ENCODE data around the gene OGFOD3.
"Not testable (repeated sequence)": the region's sequence is repeated elsewhere in the genome, so short reads cannot be mapped to it uniquely, and the experiment has no call there.

OGFOD3 gene

GRCh38 chr17:82372249-82373071 lies 45.9 kb downstream of the OGFOD3 start:
- DNase-seq = no peak

DNA sequence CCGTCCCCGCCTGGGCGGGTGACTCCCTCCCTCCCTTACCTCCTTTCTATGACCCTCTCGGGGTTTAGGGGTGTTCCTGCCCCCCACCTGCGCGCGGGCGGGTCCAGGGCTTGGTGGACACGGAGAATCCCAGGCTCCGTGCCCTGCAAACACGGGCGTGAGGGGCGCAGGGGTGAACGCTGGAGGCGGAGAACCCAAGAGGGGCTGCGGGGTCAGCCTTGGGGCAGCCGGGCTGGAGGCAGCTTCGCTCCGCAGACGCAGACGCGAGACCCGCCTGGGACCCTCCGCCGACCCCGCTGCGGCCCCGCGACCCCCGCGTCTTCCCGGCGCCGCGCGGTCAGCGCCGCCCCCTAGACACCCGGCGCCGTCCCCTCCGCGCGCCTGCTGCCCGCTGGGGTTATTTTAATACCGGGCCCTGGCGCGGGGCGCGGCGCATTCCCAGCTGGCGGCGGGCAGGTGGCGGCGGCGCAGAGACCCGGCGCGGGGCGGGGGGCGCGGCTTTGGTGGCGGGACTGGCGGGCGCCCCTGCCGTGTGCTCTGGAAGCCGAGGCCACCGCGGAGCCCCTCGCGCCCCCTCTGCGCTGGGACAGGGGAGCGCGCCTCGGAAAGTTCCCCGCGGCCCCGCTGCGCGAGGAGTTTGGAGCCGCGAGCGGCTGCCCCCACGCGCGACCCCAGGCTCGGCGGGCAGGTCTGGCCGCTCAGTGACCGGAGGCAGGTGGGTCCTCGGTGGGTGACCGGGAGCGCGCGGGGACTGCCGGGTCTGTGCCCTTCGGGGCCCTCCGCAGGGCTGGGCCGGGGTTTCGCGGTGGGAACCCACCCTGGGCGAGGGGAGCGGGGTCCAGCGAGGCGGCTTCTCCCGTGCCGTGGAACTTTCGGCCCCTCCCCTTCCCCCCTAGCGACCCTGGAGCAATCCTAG lies 46.8 kb downstream of the OGFOD3 start, which contains the start of gene UTS2R:
UTS2R (plus strand) TSS at position 433 of the 916 bp plus-strand sequence. CDS start 2,560 bp downstream, outside the sequence.
- DNase-seq = no peak

GRCh38 chr17:82370471-82371332 lies 47.7 kb downstream of the OGFOD3 start:
- no peak for DNase-seq

DNA sequence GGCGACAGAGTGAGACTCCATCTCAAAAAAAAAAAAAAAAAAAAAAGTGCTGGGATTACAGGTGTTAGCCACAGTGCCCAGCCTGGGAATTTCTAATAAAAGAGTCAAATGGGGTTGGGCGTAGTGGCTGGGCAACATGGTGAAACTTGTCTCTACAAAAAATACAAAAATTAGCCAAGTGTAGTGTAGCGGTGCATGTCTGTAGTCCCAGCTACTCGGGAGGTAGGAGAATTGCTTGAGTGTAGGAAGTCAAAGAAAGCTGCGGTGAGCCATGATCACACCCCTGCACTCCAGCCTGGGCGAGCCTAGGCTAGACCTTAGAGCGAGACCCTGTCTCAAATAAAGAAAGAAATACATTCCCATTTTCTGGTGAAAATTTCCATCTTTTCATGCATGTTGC lies 49.2 kb downstream of the OGFOD3 start:
- DNase-seq = no peak

DNA sequence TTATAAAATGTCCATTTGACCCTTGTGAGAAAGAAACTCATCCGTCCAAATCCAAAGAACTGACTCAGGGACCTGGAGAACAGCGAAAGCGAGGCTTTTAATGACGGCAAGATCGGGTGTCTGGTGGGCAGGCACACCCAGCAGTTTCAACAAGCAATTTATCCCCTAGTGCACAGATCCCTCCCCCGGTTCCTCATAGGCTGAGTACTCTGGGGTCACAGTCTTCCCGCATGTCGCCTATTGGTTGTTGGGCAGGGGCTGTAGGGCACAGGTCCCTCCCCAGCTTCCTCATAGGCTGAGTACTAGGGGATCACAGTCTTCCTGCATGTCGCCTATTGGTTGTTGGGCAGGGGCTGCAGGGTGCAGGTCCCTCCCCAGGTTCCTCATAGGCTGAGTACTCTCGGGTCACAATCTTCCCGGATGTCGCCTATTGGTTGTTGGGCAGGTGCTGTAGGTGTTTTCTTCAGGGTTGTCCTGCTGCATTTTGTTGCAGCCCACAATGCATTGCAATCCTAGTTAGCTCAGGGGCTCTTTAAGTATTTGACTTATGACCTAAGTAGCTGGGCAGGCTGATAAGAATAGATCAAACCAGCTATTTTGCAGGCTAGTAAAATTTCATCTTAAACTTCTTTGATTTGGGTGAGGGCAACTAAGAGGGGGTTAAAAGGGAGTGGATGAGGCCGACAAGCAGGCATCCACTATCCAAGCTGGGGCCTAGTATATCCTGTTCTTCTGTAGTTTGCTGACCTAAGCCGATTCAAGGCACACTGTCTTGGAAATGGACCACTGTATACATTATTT lies 50.5 kb downstream of the OGFOD3 start:
- DNase-seq = peak; percentile 36

GRCh38 chr17:82366749-82367148 lies 51.6 kb downstream of the OGFOD3 start:
- peak; percentile 75 for DNase-seq

- DNase-seq = no peak
Observed at GRCh38 chr17:82365606-82366295, 52.6 kb downstream of the OGFOD3 start.

DNA sequence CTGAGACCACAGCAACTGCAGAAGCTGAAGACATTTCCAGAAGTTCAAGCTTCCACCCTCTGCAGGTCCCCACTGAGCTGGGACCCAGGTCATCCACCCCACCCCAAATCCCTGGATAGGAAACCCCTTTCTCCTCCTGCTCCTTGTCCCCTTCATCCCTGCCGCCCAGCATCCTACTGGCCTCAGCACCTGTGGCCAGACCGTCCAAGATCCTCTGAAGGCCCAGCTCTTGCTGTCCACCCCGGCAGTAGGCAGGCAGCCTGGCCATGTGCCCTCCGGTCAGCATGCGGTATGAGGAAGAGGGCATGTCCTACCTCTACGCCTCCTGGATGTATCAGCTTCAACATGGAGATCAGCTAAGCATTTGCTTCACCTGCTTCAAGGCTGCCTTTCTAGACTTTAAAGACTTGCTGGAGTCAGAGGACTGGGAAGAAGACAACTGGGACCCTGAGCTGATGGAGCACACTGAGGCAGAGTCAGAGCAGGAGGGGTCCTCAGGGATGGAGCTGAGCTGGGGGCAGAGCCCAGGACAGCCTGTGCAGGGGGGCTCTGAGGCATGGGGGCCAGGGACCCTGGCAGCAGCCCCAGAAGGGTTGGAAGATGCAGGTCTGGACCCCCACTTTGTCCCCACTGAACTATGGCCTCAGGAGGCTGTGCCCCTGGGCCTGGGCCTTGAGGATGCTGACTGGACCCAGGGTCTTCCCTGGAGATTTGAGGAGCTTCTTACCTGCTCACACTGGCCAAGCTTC lies 56.3 kb downstream of the OGFOD3 start:
- DNase-seq = no peak

- DNase-seq = not testable (repeated sequence)
Observed at GRCh38 chr17:82359451-82360074, 58.8 kb downstream of the OGFOD3 start.

- peak; percentile 63 for DNase-seq
Observed at GRCh38 chr17:82358465-82359350, 59.7 kb downstream of the OGFOD3 start, which contains the start of gene TEX19. Gene TEX19 (plus strand): TSS chr17:82359247. CDS start chr17:82362151, 2,904 bp downstream.

DNA sequence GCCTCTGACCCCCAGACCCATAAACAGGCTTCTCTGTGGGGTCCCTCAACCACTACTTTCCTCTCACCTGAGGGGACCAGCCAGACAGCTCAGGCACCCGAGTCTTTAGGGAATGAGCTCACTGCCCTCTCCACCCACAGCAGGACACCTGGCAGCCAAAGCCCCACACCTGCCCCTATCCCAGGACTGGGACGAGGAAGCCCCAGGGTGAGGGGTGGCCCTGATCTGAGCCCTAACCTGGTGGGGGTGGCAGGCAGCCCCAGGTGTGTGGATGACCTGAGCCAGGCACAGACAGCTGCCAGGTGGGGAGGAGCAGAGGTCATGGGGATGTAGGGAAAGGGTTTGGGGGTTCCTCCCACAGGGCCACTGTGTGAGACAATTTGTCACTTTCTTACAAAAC lies 61.0 kb downstream of the OGFOD3 start:
- DNase-seq = no peak

DNA sequence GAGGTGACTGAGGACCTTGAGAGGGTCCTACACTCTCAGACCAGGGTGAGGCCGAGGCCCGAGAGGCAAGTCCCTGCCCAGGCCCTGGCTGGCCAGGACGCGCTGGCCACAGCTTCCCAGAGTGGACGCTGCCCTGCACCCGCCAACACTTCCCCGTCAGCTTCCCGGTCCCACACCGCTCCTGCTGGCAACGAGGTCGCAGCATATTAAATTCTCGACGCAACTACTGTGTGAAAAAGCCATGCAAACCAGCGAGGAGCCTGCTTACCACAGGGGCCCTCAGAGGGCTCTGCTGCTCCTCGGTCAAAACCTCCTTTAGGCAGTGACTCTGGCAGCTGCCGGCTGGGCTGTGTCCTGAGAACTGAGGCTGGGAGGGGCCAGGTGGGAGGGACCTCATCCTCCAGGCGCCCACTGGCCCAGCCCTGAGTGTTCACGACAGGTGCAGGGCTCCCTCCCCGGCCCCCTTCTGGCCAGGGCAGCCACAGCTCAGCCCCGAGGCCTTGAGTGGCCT lies 61.5 kb downstream of the OGFOD3 start:
- DNase-seq = no peak

- DNase-seq = no peak
Observed at GRCh38 chr17:82355770-82356427, 62.5 kb downstream of the OGFOD3 start.

DNA sequence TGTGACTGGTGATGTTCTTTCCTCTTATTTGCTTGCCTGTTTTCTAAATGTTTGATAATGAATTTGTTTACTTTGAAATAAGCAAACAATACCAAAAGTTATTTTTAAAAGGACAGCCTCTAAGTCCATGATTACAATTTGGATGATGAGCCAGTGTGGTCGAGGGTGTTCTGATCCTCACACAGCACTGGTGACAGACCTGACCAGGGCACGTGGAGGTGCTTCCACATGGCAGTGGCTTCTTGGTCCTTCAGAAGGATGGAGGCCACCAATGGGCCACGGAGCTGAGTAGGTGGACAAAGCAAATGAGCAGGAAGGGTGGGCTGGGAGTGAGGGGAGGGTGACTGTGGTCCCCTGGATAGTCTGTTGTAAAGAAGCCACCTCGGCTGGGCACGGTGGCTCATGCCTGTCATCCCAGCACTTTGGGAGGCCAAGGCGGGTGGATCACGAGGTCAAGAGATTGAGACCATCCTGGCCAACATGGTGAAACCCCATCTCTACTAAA lies 63.5 kb downstream of the OGFOD3 start:
- no peak for DNase-seq

DNA sequence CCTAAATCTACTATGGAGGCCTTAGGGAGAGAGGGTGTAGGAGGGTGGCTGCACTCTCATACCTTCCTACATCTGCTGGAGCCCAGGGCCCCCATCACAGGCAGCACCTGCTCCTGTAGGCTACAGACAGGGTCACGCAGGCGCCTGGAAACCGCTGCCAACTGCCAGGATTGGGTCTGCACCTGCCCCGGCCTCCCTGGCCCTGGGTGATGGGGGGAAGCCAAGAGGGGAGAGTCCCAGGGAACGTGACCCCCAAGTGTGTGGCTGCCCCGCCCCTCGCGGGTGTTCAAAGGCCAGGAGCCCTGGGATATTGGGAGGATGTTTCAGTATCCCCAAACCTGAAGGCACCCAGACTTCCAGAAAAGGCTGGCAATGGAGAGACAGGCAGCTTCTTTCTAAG lies 64.9 kb downstream of the OGFOD3 start:
- DNase-seq = no peak

GRCh38 chr17:82351713-82352488 lies 66.5 kb downstream of the OGFOD3 start:
- DNase-seq = peak; percentile 83

GRCh38 chr17:82351254-82351712 lies 67.1 kb downstream of the OGFOD3 start:
- no peak for DNase-seq
